Heart left ventricle (tissue), 16 donors: ENCODE data around the gene EIF3I. TPM values are rescaled to one million over a fixed set of nuclear protein-coding genes. Genes with fewer than 3 reads are reported as not detected.

Experiments used
- ATAC-seq, 4 donors: fragments of 200-7000 bp; cut with Tn5 transposase; one replicate each; pipeline ENCODE4 v1.9.1; 2020 to 2022; ENCODE audit warnings: moderate library complexity in 4 of 4, mild to moderate bottlenecking in 3 of 4, moderate number of reproducible peaks in 1 of 4
- DNase-seq, 5 donors: peaks; one replicate each; pipeline ENCODE4 v3.0.0-alpha.2; 2020
- H3K27ac ChIP-seq, 12 donors: fragments of 200-600 bp; sonication (generic) in 4 of 12; one replicate each; pipeline versions ENCODE4 v1.5.0 to v1.8.0; 2016 to 2022; ENCODE audit warnings: mild to moderate bottlenecking in 2 of 12
- H3K27me3 ChIP-seq, 9 donors: fragments of 200-600 bp; sonication (generic) in 2 of 9; one replicate each; pipeline versions ENCODE4 v1.5.1 to v1.8.0; 2016 to 2022; ENCODE audit warnings: mild to moderate bottlenecking in 3 of 9
- H3K36me3 ChIP-seq, 9 donors: fragments of 200-600 bp; sonication (generic) in 2 of 9; one replicate each; pipeline versions ENCODE4 v1.5.0 to v1.8.0; 2018 to 2022; ENCODE audit warnings: mild to moderate bottlenecking in 2 of 9
- H3K4me1 ChIP-seq, 12 donors: fragments of 200-600 bp; sonication (generic) in 4 of 12; one replicate each; pipeline versions ENCODE4 v1.5.0 to v1.8.0; 2016 to 2022; ENCODE audit warnings: mild to moderate bottlenecking in 3 of 12
- H3K4me3 ChIP-seq, 12 donors: fragments of 200-600 bp; sonication (generic) in 4 of 12; one replicate each; pipeline versions ENCODE4 v1.5.0 to v1.8.0; 2017 to 2022; ENCODE audit warnings: mild to moderate bottlenecking in 9 of 12, moderate library complexity in 4 of 12
- H3K9me3 ChIP-seq, 12 donors: fragments of 200-600 bp; sonication (generic) in 4 of 12; one replicate each; pipeline versions ENCODE4 v1.5.0 to v1.8.0; 2016 to 2022; ENCODE audit warnings: mild to moderate bottlenecking in 1 of 12
- POLR2A ChIP-seq, 2 donors: fragments of 450-650 bp; IDR thresholded peaks; one replicate each; pipeline ENCODE4 v1.6.1; 2017; ENCODE audit warnings: antibody characterized with exemption in 2 of 2, mild to moderate bottlenecking in 2 of 2, moderate library complexity in 2 of 2
- WGBS, 4 donors: extraction: QIAGEN DNeasy Blood & Tissue Kit in 2 of 4; methylation state at CpG; one replicate each; pipeline versions ENCODE4 v1.1.5 to v1.1.7; 2013 to 2018; 5-methylcytosine and 5-hydroxymethylcytosine counted together
- intact Hi-C, 10 donors: fragments of 100-400 bp; cut with DNase I; formaldehyde crosslinking; loops; one replicate each; pipeline versions ENCODE4 v1.11.1 to v1.14.2; 2022
- polyA plus RNA-seq, 2 donors: library from polyadenylated mRNA; stranded (reverse); fragments of 200-250 nt; gene quantifications; one replicate each; pipeline ENCODE4 v1.2.3, GENCODE V29; 2013
- total RNA-seq, 9 donors: library from RNA; depleted of rRNA in 2 of 9; stranded (reverse); fragments of >200 nt in 2 of 9; fragmentation: NEBNext Ultra II Directional in 3 of 9; extraction: Animal tissue kit (Norgen Biotek cat#: 25700) in 3 of 9; gene quantifications; one replicate each; pipeline versions ENCODE4 v1.1.0 to v1.2.4, GENCODE V29; 2016 to 2023
- TF ChIP-seq, protein P1 (sequence below), 12 donors: fragments of 200-600 bp; sonication (generic) in 4 of 12; IDR thresholded peaks; one replicate each; pipeline versions ENCODE4 v1.5.0 to v1.8.0; 2018 to 2022; ENCODE audit warnings: antibody characterized with exemption in 12 of 12, mild to moderate bottlenecking in 5 of 12
- donor health status: ischemic (EF 13 %, LVEDD 7.1; RV severe dilation, severe dysfunction).
- donor health status: healthy with polysubstance abuse.
- donor health status: DM: no; HTN: yes; CAD: no.
- donor health status: DM: no; HTN: no; CAD: no.
- donor health status: ischemic (EF 25% LVEDD 6.9; RV normal size, moderate dysfunction).
- donor health status: ischemic (EF 25% LVEDD 5.7; RV mildly dilated, moderate dysfunction).
- donor health status: healthy.
- donor health status: DM: yes; HTN: yes; CAD: no.
- donor health status: ischemic (EF 35%, LVEDD 5.7; RV mildly dilated, moderate dysfunction).
- donor health status: nonischemic (EF 11% LVEDD 7.7; RV severe dilation, severe dysfunction).
- donor health status: DM: yes; HTN: yes; CAD: no.
- donor health status: PGD.
- donor health status: ischemic (EF 29% LVEDD 5.4; RV normal size, mild dysfunction).
- donor health status: nonischemic (EF 23%, LVEDD 6.1; RV moderate dilation, normal function).

Gene EIF3I
- total and polyA plus RNA-seq, 11 donors: 94.8 to 388 (median 122) TPM

DNA sequence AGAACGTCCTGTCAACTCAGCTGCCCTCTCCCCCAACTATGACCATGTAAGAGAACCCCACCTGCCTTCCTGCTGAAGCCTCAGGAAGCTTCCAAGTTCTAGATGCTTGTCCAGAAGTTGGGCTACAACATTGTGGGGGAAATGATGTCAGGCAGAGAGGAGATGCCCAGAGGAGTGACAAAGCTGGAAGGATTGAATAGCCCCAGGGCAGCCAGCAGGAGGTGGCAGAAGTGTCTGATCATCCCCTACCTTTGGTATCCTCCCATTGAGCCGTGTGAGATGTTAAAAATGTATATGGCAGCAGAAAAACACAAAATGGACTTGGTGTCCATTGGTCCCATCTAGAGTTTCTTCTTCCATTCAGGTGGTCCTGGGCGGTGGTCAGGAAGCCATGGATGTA lies 6.6 kb downstream of the EIF3I start:
- Histone ChIP-seq H3K27ac (no peak overlapping the region), H3K4me1 (peaks cover 0 to 6% (median 4%) of the 10 kb centered on the region in 12 donors), H3K36me3 (peaks cover 0 to 100% (median 94%) of the 10 kb centered on the region in 9 donors), H3K9me3 (no peaks in the 10 kb centered on the region), H3K4me3 (no peak overlapping the region), H3K27me3 (no peaks in the 10 kb centered on the region)
- ATAC-seq (no peak), DNase-seq (no peak)
- intact Hi-C loops: loop anchor here in 3 of 10 donors (10.0 kb wide), 2 partner anchors 106 to 166 kb away; partner anchors contain the start of genes BSDC1 (in 2 of the 3) and MARCKSL1 (in 1 of the 3)
- TF ChIP-seq, protein P1, sequence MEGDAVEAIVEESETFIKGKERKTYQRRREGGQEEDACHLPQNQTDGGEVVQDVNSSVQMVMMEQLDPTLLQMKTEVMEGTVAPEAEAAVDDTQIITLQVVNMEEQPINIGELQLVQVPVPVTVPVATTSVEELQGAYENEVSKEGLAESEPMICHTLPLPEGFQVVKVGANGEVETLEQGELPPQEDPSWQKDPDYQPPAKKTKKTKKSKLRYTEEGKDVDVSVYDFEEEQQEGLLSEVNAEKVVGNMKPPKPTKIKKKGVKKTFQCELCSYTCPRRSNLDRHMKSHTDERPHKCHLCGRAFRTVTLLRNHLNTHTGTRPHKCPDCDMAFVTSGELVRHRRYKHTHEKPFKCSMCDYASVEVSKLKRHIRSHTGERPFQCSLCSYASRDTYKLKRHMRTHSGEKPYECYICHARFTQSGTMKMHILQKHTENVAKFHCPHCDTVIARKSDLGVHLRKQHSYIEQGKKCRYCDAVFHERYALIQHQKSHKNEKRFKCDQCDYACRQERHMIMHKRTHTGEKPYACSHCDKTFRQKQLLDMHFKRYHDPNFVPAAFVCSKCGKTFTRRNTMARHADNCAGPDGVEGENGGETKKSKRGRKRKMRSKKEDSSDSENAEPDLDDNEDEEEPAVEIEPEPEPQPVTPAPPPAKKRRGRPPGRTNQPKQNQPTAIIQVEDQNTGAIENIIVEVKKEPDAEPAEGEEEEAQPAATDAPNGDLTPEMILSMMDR (IDR thresholded peaks at IDR 0.05): no peak
- no peak for TF ChIP-seq POLR2A (IDR thresholded peaks at IDR 0.05)
- WGBS, 4 donors: 80 to 86% (median 83%) methylated on average over 3 of the region's 3 CpGs

- DNase-seq (no peak), ATAC-seq (no peak)
- Histone ChIP-seq H3K9me3 (no peaks in the 10 kb centered on the region), H3K36me3 (peaks cover 0 to 80% (median 67%) of the 10 kb centered on the region in 9 donors), H3K4me1 (peaks cover 0 to 8% (median 0%) of the 10 kb centered on the region in 12 donors), H3K27ac (no peak overlapping the region), H3K27me3 (no peaks in the 10 kb centered on the region), H3K4me3 (no peak overlapping the region)
- intact Hi-C loops: no loop called here
- 68 to 87% (median 79%) methylated on average over 5 of the region's 5 CpGs for WGBS, 4 donors
- no peak for TF ChIP-seq POLR2A (IDR thresholded peaks at IDR 0.05)
- TF ChIP-seq, protein P1 (IDR thresholded peaks at IDR 0.05): no peak
Observed at GRCh38 chr1:32231843-32232432, 9.7 kb downstream of the EIF3I start.

GRCh38 chr1:32232558-32233304 lies 10.5 kb downstream of the EIF3I start:
- no peak overlapping the region for H3K4me3 ChIP-seq
- no peak overlapping the region for H3K27ac ChIP-seq
- H3K9me3 ChIP-seq: no peaks in the 10 kb centered on the region
- DNase-seq: no peak
- H3K4me1 ChIP-seq: peaks cover 0 to 8% (median 0%) of the 10 kb centered on the region in 12 donors
- H3K27me3 ChIP-seq: no peaks in the 10 kb centered on the region
- TF ChIP-seq, protein P1 (IDR thresholded peaks at IDR 0.05): no peak
- TF ChIP-seq POLR2A (IDR thresholded peaks at IDR 0.05): no peak
- ATAC-seq: no peak
- 87 to 92% (median 90%) methylated on average over 8 of the region's 8 CpGs for WGBS, 4 donors
- intact Hi-C loops: no loop called here
- H3K36me3 ChIP-seq: peaks cover 0 to 72% (median 63%) of the 10 kb centered on the region in 9 donors

GRCh38 chr1:32234792-32235191 lies 12.6 kb downstream of the EIF3I start:
- TF ChIP-seq, protein P1 (IDR thresholded peaks at IDR 0.05): no peak
- no peak for TF ChIP-seq POLR2A (IDR thresholded peaks at IDR 0.05)
- Histone ChIP-seq H3K9me3 (no peaks in the 10 kb centered on the region), H3K4me3 (no peak overlapping the region), H3K27me3 (no peaks in the 10 kb centered on the region), H3K36me3 (peaks cover 0 to 52% (median 43%) of the 10 kb centered on the region in 9 donors), H3K27ac (no peak overlapping the region), H3K4me1 (peaks cover 0 to 10% (median 2%) of the 10 kb centered on the region in 12 donors)
- ATAC-seq (no peak), DNase-seq (no peak)
- intact Hi-C loops: no loop called here
- 85 to 91% (median 86%) methylated on average over 7 of the region's 7 CpGs for WGBS, 4 donors
